ENCODE measurements around the gene DAAM1. TPM values are rescaled to one million over a fixed set of nuclear protein-coding genes. Genes with fewer than 3 reads are reported as not detected.

The DAAM1 gene
- 36.5 TPM for total RNA-seq

- peaks cover 16 to 22% (median 20%) of the 10 kb centered on the region in 3 donors for H3K4me1 ChIP-seq (ENCODE audit: control insufficient read depth in 3 of 3, insufficient read depth in 3 of 3, low read length in 3 of 3)
- no peaks in the 10 kb centered on the region for H3K9me3 ChIP-seq (ENCODE audit: control insufficient read depth in 3 of 3, low read length in 3 of 3)
- no peaks in the 10 kb centered on the region for H3K27me3 ChIP-seq (ENCODE audit: control insufficient read depth in 3 of 3, insufficient read depth in 3 of 3, low read length in 3 of 3)
- H3K36me3 ChIP-seq (ENCODE audit: control insufficient read depth in 3 of 3, insufficient read depth in 3 of 3, low read length in 3 of 3) = no peaks in the 10 kb centered on the region
- H3K27ac ChIP-seq (ENCODE audit: low read depth, low read length) = peak within 1 kb of the TSS; percentile 92
- peak within 1 kb of the TSS; percentile 88 to 97 (median 89) for H3K9ac ChIP-seq (ENCODE audit: low read depth in 1 of 3, low read length in 3 of 3)
- H3K4me3 ChIP-seq (ENCODE audit: low read length in 3 of 3) = peak within 1 kb of the TSS; percentile 89 to 90 (median 89)
Measured at GRCh38 chr14:59188461-59189090, at the start of gene DAAM1. TSS of gene DAAM1 (plus strand) at chr14:59188667. CDS start at chr14:59263478, 74,811 bp downstream.

GRCh38 chr14:59139324-59139723, 49.1 kb upstream of the DAAM1 start:
- Histone ChIP-seq H3K4me3 (ENCODE audit: low read length in 3 of 3) (no peak overlapping the region), H3K36me3 (ENCODE audit: control insufficient read depth in 3 of 3, insufficient read depth in 3 of 3, low read length in 3 of 3) (no peaks in the 10 kb centered on the region), H3K27ac (ENCODE audit: low read depth, low read length) (no peak overlapping the region), H3K27me3 (ENCODE audit: control insufficient read depth in 3 of 3, insufficient read depth in 3 of 3, low read length in 3 of 3) (no peaks in the 10 kb centered on the region), H3K9me3 (ENCODE audit: control insufficient read depth in 3 of 3, low read length in 3 of 3) (no peaks in the 10 kb centered on the region), H3K9ac (ENCODE audit: low read depth in 1 of 3, low read length in 3 of 3) (no peak overlapping the region), H3K4me1 (ENCODE audit: control insufficient read depth in 3 of 3, insufficient read depth in 3 of 3, low read length in 3 of 3) (no peaks in the 10 kb centered on the region)

- Histone ChIP-seq H3K9me3 (ENCODE audit: control insufficient read depth in 3 of 3, low read length in 3 of 3) (no peaks in the 10 kb centered on the region), H3K27me3 (ENCODE audit: control insufficient read depth in 3 of 3, insufficient read depth in 3 of 3, low read length in 3 of 3) (no peaks in the 10 kb centered on the region), H3K4me3 (ENCODE audit: low read length in 3 of 3) (no peak overlapping the region), H3K27ac (ENCODE audit: low read depth, low read length) (no peak overlapping the region), H3K36me3 (ENCODE audit: control insufficient read depth in 3 of 3, insufficient read depth in 3 of 3, low read length in 3 of 3) (no peaks in the 10 kb centered on the region), H3K4me1 (ENCODE audit: control insufficient read depth in 3 of 3, insufficient read depth in 3 of 3, low read length in 3 of 3) (no peaks in the 10 kb centered on the region), H3K9ac (ENCODE audit: low read depth in 1 of 3, low read length in 3 of 3) (no peak overlapping the region)
Measured at GRCh38 chr14:59140106-59140843, 48.2 kb upstream of the DAAM1 start.

GRCh38 chr14:59146484-59146883, 42.0 kb upstream of the DAAM1 start:
- no peaks in the 10 kb centered on the region for H3K4me1 ChIP-seq (ENCODE audit: control insufficient read depth in 3 of 3, insufficient read depth in 3 of 3, low read length in 3 of 3)
- no peak overlapping the region for H3K27ac ChIP-seq (ENCODE audit: low read depth, low read length)
- H3K9ac ChIP-seq (ENCODE audit: low read depth in 1 of 3, low read length in 3 of 3) = no peak overlapping the region
- H3K36me3 ChIP-seq (ENCODE audit: control insufficient read depth in 3 of 3, insufficient read depth in 3 of 3, low read length in 3 of 3) = no peaks in the 10 kb centered on the region
- no peaks in the 10 kb centered on the region for H3K9me3 ChIP-seq (ENCODE audit: control insufficient read depth in 3 of 3, low read length in 3 of 3)
- no peaks in the 10 kb centered on the region for H3K27me3 ChIP-seq (ENCODE audit: control insufficient read depth in 3 of 3, insufficient read depth in 3 of 3, low read length in 3 of 3)
- H3K4me3 ChIP-seq (ENCODE audit: low read length in 3 of 3) = no peak overlapping the region

GRCh38 chr14:59147007-59147406, 41.5 kb upstream of the DAAM1 start:
- no peak overlapping the region for H3K4me3 ChIP-seq (ENCODE audit: low read length in 3 of 3)
- no peak overlapping the region for H3K27ac ChIP-seq (ENCODE audit: low read depth, low read length)
- H3K27me3 ChIP-seq (ENCODE audit: control insufficient read depth in 3 of 3, insufficient read depth in 3 of 3, low read length in 3 of 3) = no peaks in the 10 kb centered on the region
- no peaks in the 10 kb centered on the region for H3K36me3 ChIP-seq (ENCODE audit: control insufficient read depth in 3 of 3, insufficient read depth in 3 of 3, low read length in 3 of 3)
- no peaks in the 10 kb centered on the region for H3K4me1 ChIP-seq (ENCODE audit: control insufficient read depth in 3 of 3, insufficient read depth in 3 of 3, low read length in 3 of 3)
- H3K9me3 ChIP-seq (ENCODE audit: control insufficient read depth in 3 of 3, low read length in 3 of 3) = no peaks in the 10 kb centered on the region
- H3K9ac ChIP-seq (ENCODE audit: low read depth in 1 of 3, low read length in 3 of 3) = no peak overlapping the region

- H3K4me1 ChIP-seq (ENCODE audit: control insufficient read depth in 3 of 3, insufficient read depth in 3 of 3, low read length in 3 of 3) = no peaks in the 10 kb centered on the region
- H3K27me3 ChIP-seq (ENCODE audit: control insufficient read depth in 3 of 3, insufficient read depth in 3 of 3, low read length in 3 of 3) = no peaks in the 10 kb centered on the region
- H3K27ac ChIP-seq (ENCODE audit: low read depth, low read length) = no peak overlapping the region
- no peaks in the 10 kb centered on the region for H3K36me3 ChIP-seq (ENCODE audit: control insufficient read depth in 3 of 3, insufficient read depth in 3 of 3, low read length in 3 of 3)
- no peak overlapping the region for H3K4me3 ChIP-seq (ENCODE audit: low read length in 3 of 3)
- H3K9ac ChIP-seq (ENCODE audit: low read depth in 1 of 3, low read length in 3 of 3) = no peak overlapping the region
- H3K9me3 ChIP-seq (ENCODE audit: control insufficient read depth in 3 of 3, low read length in 3 of 3) = no peaks in the 10 kb centered on the region
Measured at GRCh38 chr14:59148334-59148900, 40.0 kb upstream of the DAAM1 start.

- Histone ChIP-seq H3K27me3 (ENCODE audit: control insufficient read depth in 3 of 3, insufficient read depth in 3 of 3, low read length in 3 of 3) (no peaks in the 10 kb centered on the region), H3K27ac (ENCODE audit: low read depth, low read length) (no peak overlapping the region), H3K4me3 (ENCODE audit: low read length in 3 of 3) (no peak overlapping the region), H3K4me1 (ENCODE audit: control insufficient read depth in 3 of 3, insufficient read depth in 3 of 3, low read length in 3 of 3) (no peaks in the 10 kb centered on the region), H3K36me3 (ENCODE audit: control insufficient read depth in 3 of 3, insufficient read depth in 3 of 3, low read length in 3 of 3) (no peaks in the 10 kb centered on the region), H3K9me3 (ENCODE audit: control insufficient read depth in 3 of 3, low read length in 3 of 3) (no peaks in the 10 kb centered on the region), H3K9ac (ENCODE audit: low read depth in 1 of 3, low read length in 3 of 3) (no peak overlapping the region)
Measured at GRCh38 chr14:59150990-59151389, 37.5 kb upstream of the DAAM1 start.

- H3K4me3 ChIP-seq (ENCODE audit: low read length in 3 of 3) = no peak overlapping the region
- H3K9ac ChIP-seq (ENCODE audit: low read depth in 1 of 3, low read length in 3 of 3) = no peak overlapping the region
- no peak overlapping the region for H3K27ac ChIP-seq (ENCODE audit: low read depth, low read length)
- no peaks in the 10 kb centered on the region for H3K4me1 ChIP-seq (ENCODE audit: control insufficient read depth in 3 of 3, insufficient read depth in 3 of 3, low read length in 3 of 3)
- no peaks in the 10 kb centered on the region for H3K36me3 ChIP-seq (ENCODE audit: control insufficient read depth in 3 of 3, insufficient read depth in 3 of 3, low read length in 3 of 3)
- H3K27me3 ChIP-seq (ENCODE audit: control insufficient read depth in 3 of 3, insufficient read depth in 3 of 3, low read length in 3 of 3) = no peaks in the 10 kb centered on the region
- H3K9me3 ChIP-seq (ENCODE audit: control insufficient read depth in 3 of 3, low read length in 3 of 3) = no peaks in the 10 kb centered on the region
Measured at GRCh38 chr14:59154373-59154772, 34.1 kb upstream of the DAAM1 start.

- Histone ChIP-seq H3K9ac (ENCODE audit: low read depth in 1 of 3, low read length in 3 of 3) (no peak overlapping the region), H3K4me1 (ENCODE audit: control insufficient read depth in 3 of 3, insufficient read depth in 3 of 3, low read length in 3 of 3) (no peaks in the 10 kb centered on the region), H3K36me3 (ENCODE audit: control insufficient read depth in 3 of 3, insufficient read depth in 3 of 3, low read length in 3 of 3) (no peaks in the 10 kb centered on the region)
Measured at GRCh38 chr14:59155886-59156285, 32.6 kb upstream of the DAAM1 start.

GRCh38 chr14:59159169-59159568, 29.3 kb upstream of the DAAM1 start:
- Histone ChIP-seq H3K27ac (ENCODE audit: low read depth, low read length) (no peak overlapping the region), H3K4me3 (ENCODE audit: low read length in 3 of 3) (no peak overlapping the region), H3K4me1 (ENCODE audit: control insufficient read depth in 3 of 3, insufficient read depth in 3 of 3, low read length in 3 of 3) (peaks cover 2 to 4% (median 3%) of the 10 kb centered on the region in 3 donors), H3K36me3 (ENCODE audit: control insufficient read depth in 3 of 3, insufficient read depth in 3 of 3, low read length in 3 of 3) (no peaks in the 10 kb centered on the region), H3K27me3 (ENCODE audit: control insufficient read depth in 3 of 3, insufficient read depth in 3 of 3, low read length in 3 of 3) (no peaks in the 10 kb centered on the region), H3K9ac (ENCODE audit: low read depth in 1 of 3, low read length in 3 of 3) (no peak overlapping the region), H3K9me3 (ENCODE audit: control insufficient read depth in 3 of 3, low read length in 3 of 3) (no peaks in the 10 kb centered on the region)

More at GRCh38 chr14:59155886-59156285, 32.6 kb upstream of the DAAM1 start:
- no peaks in the 10 kb centered on the region for H3K27me3 ChIP-seq (ENCODE audit: control insufficient read depth in 3 of 3, insufficient read depth in 3 of 3, low read length in 3 of 3)
- no peaks in the 10 kb centered on the region for H3K9me3 ChIP-seq (ENCODE audit: control insufficient read depth in 3 of 3, low read length in 3 of 3)
- H3K27ac ChIP-seq (ENCODE audit: low read depth, low read length) = no peak overlapping the region
- no peak overlapping the region for H3K4me3 ChIP-seq (ENCODE audit: low read length in 3 of 3)
